DOHH2 (cell line): Measurements from ENCODE around the gene MARK4.

Experiments used
- EZH2phosphoT487 ChIP-seq: fragments of 200-600 bp; sonication (generic); IDR thresholded peaks from 2 replicates; pipeline ENCODE4 v1.6.1; 2017; ENCODE audit warnings: borderline replicate concordance, mild to moderate bottlenecking, antibody characterized with exemption, low read length, moderate library complexity, mixed read lengths
- TF ChIP-seq, protein P1 (sequence below): fragments of 200-600 bp; sonication (generic); IDR thresholded peaks from one replicate; pipeline ENCODE4 v1.5.1; 2014; ENCODE audit warnings: antibody characterized with exemption, mild to moderate bottlenecking, low read depth, low read length; ENCODE audit not compliant: poor library complexity, severe bottlenecking

DNA sequence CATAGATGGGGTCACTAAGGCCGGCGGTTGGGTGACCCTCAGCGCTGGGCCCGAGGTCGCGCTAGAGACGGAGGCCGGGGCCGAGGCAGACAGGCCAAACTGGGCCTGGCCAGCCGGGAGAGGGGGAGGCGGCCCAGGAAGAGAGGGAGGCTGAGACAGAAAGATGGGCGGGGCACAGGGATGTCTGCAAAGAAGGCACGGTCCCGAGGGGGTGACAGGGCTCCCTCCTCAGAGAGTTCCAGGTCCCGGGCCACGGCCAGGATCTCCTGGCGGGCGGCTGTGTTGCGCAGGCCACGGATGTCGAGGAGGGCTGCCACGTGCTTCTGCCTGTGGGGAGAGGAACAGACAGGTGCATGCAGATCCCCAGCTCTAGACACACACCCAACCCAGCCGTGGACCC lies 38.0 kb upstream of the MARK4 start:
- TF ChIP-seq, protein P1, sequence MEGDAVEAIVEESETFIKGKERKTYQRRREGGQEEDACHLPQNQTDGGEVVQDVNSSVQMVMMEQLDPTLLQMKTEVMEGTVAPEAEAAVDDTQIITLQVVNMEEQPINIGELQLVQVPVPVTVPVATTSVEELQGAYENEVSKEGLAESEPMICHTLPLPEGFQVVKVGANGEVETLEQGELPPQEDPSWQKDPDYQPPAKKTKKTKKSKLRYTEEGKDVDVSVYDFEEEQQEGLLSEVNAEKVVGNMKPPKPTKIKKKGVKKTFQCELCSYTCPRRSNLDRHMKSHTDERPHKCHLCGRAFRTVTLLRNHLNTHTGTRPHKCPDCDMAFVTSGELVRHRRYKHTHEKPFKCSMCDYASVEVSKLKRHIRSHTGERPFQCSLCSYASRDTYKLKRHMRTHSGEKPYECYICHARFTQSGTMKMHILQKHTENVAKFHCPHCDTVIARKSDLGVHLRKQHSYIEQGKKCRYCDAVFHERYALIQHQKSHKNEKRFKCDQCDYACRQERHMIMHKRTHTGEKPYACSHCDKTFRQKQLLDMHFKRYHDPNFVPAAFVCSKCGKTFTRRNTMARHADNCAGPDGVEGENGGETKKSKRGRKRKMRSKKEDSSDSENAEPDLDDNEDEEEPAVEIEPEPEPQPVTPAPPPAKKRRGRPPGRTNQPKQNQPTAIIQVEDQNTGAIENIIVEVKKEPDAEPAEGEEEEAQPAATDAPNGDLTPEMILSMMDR: no peak
- TF ChIP-seq EZH2phosphoT487: no peak
